Right lobe of liver (tissue), 6 donors: ENCODE data around the gene TBC1D3B. TPM values are rescaled to one million over a fixed set of nuclear protein-coding genes. Genes with fewer than 3 reads are reported as not detected.

Experiments used
- ATAC-seq, 4 donors: fragments of 200-7000 bp; cut with Tn5 transposase; one replicate each; pipeline ENCODE4 v1.9.1; 2020; ENCODE audit warnings: mild to moderate bottlenecking in 4 of 4, moderate library complexity in 4 of 4
- DNase-seq, 3 donors: peaks; one replicate each; pipeline ENCODE4 v3.0.0-alpha.2; 2020
- H3K27ac ChIP-seq, 3 donors: fragments of 200-600 bp; one replicate each; pipeline ENCODE4 v1.8.0; 2022
- H3K27me3 ChIP-seq, 2 donors: fragments of 200-600 bp; one replicate each; pipeline ENCODE4 v1.8.0; 2022
- H3K36me3 ChIP-seq, 4 donors: fragments of 200-600 bp; sonication (generic) in 1 of 4; one replicate each; pipeline versions ENCODE4 v1.5.1 to v1.8.0; 2017 to 2022; ENCODE audit warnings: control low read depth in 1 of 4
- H3K4me1 ChIP-seq, 4 donors: fragments of 200-600 bp; sonication (generic) in 1 of 4; one replicate each; pipeline versions ENCODE4 v1.5.1 to v1.8.0; 2017 to 2022; ENCODE audit warnings: control low read depth in 1 of 4
- H3K4me3 ChIP-seq, 3 donors: fragments of 200-600 bp; one replicate each; pipeline ENCODE4 v1.8.0; 2022
- H3K9me3 ChIP-seq, 4 donors: fragments of 200-600 bp; sonication (generic) in 1 of 4; one replicate each; pipeline versions ENCODE4 v1.5.1 to v1.8.0; 2017 to 2022; ENCODE audit warnings: control low read depth in 1 of 4
- POLR2A ChIP-seq: fragments of 450-650 bp; IDR thresholded peaks from one replicate; pipeline ENCODE4 v1.6.1; 2017; ENCODE audit warnings: antibody characterized with exemption, mild to moderate bottlenecking
- WGBS: methylation state at CpG from one replicate; pipeline ENCODE4 v1.1.6; 2018; ENCODE audit warnings: low coverage, low lambda C conversion rate; ENCODE audit not compliant: insufficient coverage; ENCODE audit errors: missing lambda C conversion rate; 5-methylcytosine and 5-hydroxymethylcytosine counted together
- intact Hi-C, 2 donors: fragments of 100-400 bp; cut with DNase I; formaldehyde crosslinking; loops; one replicate each; pipeline versions ENCODE4 v1.11.2 to v1.14.1; 2022
- total RNA-seq, 6 experiments: library from RNA; depleted of rRNA in 2 of 6; stranded (reverse); fragments of >200 nt in 2 of 6; fragmentation: NEBNext Ultra II Directional in 3 of 6; extraction: Animal tissue kit (Norgen Biotek cat#: 25700) in 3 of 6; gene quantifications; one replicate each; pipeline versions ENCODE4 v1.1.0 to v1.2.4, GENCODE V29; 2016 to 2023
- TF ChIP-seq, protein P1 (sequence below), 4 donors: fragments of 200-600 bp in 3 of 4; fragments of 450-650 bp in 1 of 4; IDR thresholded peaks; one replicate each; pipeline versions ENCODE4 v1.5.1 to v1.8.0; 2016 to 2022; ENCODE audit warnings: antibody characterized with exemption in 4 of 4, mild to moderate bottlenecking in 2 of 4
- donor health status: DM: no; HTN: yes; CAD: no.
- donor health status: DM: no; HTN: no; CAD: no.
- donor health status: DM: no; HTN: no; CAD: no.
- donor health status: DM: no; HTN: yes; CAD: no.
- donor health status: DM: no; HTN: yes; CAD: no.

The TBC1D3B gene
- total RNA-seq, 6 experiments from 2014 or later: 2.4 to 6.5 (median 3.7) TPM; not detected in 2

DNA sequence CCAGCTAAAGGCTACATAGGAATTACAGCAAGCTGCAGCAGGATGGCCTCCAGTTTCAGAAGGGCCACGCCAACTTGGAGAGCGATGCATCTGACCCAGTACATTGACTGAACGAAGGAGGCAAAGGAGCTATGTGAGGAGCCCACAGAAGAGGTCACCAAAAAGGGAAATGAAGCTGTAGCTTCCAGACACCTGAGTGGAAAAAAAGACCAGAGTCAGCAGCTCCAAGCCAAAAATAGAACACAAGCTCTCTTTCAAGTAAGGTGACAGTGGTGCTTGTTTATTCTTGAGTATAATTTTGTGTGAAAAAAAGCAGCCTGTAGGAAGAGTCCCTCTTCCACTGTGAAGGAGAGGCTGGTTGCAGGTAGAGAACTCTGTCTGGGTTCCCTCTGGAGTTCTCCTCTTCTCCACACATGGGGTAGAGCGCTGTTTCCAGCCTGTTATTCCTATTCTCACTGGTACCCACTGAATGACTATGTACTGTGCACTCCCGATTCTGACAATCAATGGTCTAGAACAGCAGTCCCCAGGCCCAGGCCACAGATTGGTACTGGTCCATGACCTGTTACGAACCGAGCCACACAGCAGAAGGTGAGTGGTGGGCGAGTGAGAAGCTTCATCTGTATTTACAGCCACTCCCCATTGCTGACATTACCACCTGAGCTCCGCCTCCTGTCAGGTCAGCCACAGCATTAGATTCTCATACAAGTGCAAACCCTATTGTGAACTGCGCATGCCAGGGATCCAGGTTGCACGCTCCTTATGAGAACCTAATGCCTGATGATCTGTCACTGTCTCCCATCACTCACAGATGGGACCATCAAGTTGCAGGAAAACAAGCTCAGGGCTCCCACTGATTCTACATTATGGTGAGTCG lies 57.7 kb downstream of the TBC1D3B start:
- no peak for DNase-seq
- Histone ChIP-seq H3K4me3 (no peak overlapping the region), H3K27ac (no peak overlapping the region), H3K27me3 (no peaks in the 10 kb centered on the region), H3K36me3 (no peaks in the 10 kb centered on the region), H3K4me1 (no peaks in the 10 kb centered on the region), H3K9me3 (no peaks in the 10 kb centered on the region)
- peak in 1 of 4 donors; percentile 35 for ATAC-seq
- TF ChIP-seq, protein P1, sequence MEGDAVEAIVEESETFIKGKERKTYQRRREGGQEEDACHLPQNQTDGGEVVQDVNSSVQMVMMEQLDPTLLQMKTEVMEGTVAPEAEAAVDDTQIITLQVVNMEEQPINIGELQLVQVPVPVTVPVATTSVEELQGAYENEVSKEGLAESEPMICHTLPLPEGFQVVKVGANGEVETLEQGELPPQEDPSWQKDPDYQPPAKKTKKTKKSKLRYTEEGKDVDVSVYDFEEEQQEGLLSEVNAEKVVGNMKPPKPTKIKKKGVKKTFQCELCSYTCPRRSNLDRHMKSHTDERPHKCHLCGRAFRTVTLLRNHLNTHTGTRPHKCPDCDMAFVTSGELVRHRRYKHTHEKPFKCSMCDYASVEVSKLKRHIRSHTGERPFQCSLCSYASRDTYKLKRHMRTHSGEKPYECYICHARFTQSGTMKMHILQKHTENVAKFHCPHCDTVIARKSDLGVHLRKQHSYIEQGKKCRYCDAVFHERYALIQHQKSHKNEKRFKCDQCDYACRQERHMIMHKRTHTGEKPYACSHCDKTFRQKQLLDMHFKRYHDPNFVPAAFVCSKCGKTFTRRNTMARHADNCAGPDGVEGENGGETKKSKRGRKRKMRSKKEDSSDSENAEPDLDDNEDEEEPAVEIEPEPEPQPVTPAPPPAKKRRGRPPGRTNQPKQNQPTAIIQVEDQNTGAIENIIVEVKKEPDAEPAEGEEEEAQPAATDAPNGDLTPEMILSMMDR (IDR thresholded peaks at IDR 0.05): no peak
- TF ChIP-seq POLR2A: no peak
- WGBS: 96% methylated on average over 5 of the region's 12 CpGs
- intact Hi-C loops: no loop called here

DNA sequence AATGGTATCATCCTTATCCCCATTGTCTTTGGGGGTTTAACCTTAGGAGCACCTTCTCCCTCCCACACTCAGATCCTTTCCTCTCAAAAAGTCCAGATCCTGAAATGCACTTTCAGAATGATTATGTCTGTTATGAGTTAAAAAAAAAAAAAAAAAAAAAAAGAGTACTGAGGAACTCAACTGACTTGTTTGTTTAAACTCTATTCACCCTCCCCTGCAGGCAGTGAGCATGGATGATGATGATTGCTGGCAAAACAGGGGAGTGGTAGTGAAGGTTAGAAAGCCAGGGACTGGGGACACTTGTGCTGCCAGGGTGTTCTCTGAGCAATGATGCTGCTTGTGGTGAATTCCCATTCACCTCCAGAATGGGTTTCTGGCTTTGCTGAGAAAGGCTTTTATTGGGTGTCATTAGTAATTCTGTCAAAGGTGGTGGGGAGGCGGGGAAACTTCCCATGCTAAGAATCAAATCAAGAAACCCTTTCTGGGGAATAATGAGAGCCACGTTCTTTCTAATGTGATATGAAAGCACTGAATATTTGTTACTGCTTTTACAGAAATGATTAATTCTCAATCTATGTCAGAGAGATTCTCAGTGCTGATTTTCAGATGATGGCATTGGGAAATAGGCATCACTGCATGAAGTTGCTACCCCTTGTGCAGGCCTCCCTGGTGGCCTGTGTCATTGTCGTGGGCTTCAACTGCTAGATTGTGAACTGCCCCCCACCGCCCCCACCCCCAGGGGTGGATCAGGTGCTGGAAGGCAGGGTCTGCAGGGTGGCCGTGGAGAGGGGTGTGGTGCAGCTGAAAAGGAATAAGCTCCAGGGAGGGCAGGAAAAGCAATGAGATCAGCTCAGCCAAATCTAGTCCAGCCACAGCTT lies 58.7 kb downstream of the TBC1D3B start:
- no peaks in the 10 kb centered on the region for H3K27me3 ChIP-seq
- H3K27ac ChIP-seq: no peak overlapping the region
- ATAC-seq: peak in 2 of 4 donors; percentile 18 to 61
- no peak overlapping the region for H3K4me3 ChIP-seq
- no peak for DNase-seq
- intact Hi-C loops: no loop called here
- WGBS: 65% methylated on average over 3 of the region's 5 CpGs
- TF ChIP-seq, protein P1 (IDR thresholded peaks at IDR 0.05): no peak
- no peak for TF ChIP-seq POLR2A
- no peaks in the 10 kb centered on the region for H3K9me3 ChIP-seq
- no peaks in the 10 kb centered on the region for H3K36me3 ChIP-seq
- no peaks in the 10 kb centered on the region for H3K4me1 ChIP-seq

Other genes with a start within 250 kb of the TBC1D3B start
- gene RDM1, start 245.9 kb downstream of the TBC1D3B start, total RNA-seq: not detected
- not detected for gene LYZL6, start 232.9 kb downstream of the TBC1D3B start, total RNA-seq
- gene CCL16, start 195.1 kb downstream of the TBC1D3B start, total RNA-seq: 10 to 100 TPM; 26.5 to 52.6 (median 36.5) TPM
- gene CCL14, start 189.9 kb downstream of the TBC1D3B start, total RNA-seq: 100 to 1,000 TPM in 1 of 6 experiments, 10 to 100 TPM in 4, 1 to 10 TPM in 1; 8.9 to 130 (median 30.7) TPM
- 10 to 100 TPM; 11.0 to 19.2 (median 16.2) TPM for gene CCL15, start 175.1 kb downstream of the TBC1D3B start, total RNA-seq
- 10 to 100 TPM in 1 of 6 experiments, 1 to 10 TPM in 5; 1.1 to 12.7 (median 2.1) TPM for gene CCL23, start 158.7 kb downstream of the TBC1D3B start, total RNA-seq
- 1 to 10 TPM in 2 of 6 experiments, under 1 TPM in 3, not detected in 1; 0.29 to 2.0 (median 0.64) TPM for gene CCL18, start 112.4 kb downstream of the TBC1D3B start, total RNA-seq
- 10 to 100 TPM in 1 of 6 experiments, 1 to 10 TPM in 1, under 1 TPM in 3, not detected in 1; 0.43 to 18.2 (median 0.53) TPM for gene CCL3, start 86.5 kb downstream of the TBC1D3B start, total RNA-seq
- gene CCL4, start 72.8 kb downstream of the TBC1D3B start, total RNA-seq: 1 to 10 TPM in 4 of 6 experiments, under 1 TPM in 2; 0.79 to 7.1 (median 2.4) TPM
- 1 to 10 TPM in 1 of 6 experiments, under 1 TPM in 1, not detected in 4; 0.81 to 2.8 TPM for gene CCL3L1, start 20.1 kb upstream of the TBC1D3B start, total RNA-seq
- 1 to 10 TPM in 2 of 6 experiments, under 1 TPM in 2, not detected in 2; 0.44 to 2.5 (median 1.5) TPM for gene CCL4L2, start 34.4 kb upstream of the TBC1D3B start, total RNA-seq
- gene TBC1D3I, start 87.9 kb upstream of the TBC1D3B start, total RNA-seq: under 1 TPM in 3 of 6 experiments, not detected in 3; 0.19 to 0.53 (median 0.24) TPM
- gene TBC1D3G, start 147.2 kb upstream of the TBC1D3B start, total RNA-seq: not detected
- gene TBC1D3H, start 211.8 kb upstream of the TBC1D3B start, total RNA-seq: not detected